EL (cell line): ENCODE measurements around the gene RNF169.
A peak's percentile ranks its signal among the peaks of the same experiment; 100 is the strongest.
"Not testable (repeated sequence)": the region's sequence is repeated elsewhere in the genome, so short reads cannot be mapped to it uniquely, and the experiment has no call there.

ENCODE experiments used
- DNase-seq: peaks from one replicate; pipeline ENCODE4 v3.0.0-alpha.2; 2016

Gene RNF169

GRCh38 chr11:74771139-74771538, 22.5 kb downstream of the RNF169 start:
- no peak for DNase-seq

- peak; percentile 57 for DNase-seq
Observed at GRCh38 chr11:74773476-74773875, 24.8 kb downstream of the RNF169 start.

DNA sequence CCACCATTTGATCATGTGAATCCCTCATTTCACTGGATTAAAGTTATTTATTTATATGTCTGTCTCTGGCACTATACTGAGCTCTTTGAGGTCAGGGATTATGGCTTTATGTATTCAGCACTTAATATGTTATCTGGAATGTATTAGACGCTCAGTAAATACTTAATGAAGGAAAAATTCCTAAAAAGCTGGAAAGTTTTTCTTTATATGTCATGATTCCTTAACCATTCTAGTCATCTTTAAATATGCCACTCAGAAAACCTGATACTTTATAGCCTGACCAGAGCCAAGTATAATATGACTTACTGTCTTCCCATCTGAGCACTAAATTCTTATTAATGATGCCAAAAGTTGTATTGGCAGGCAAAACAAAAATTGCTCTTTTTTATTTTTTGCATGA, 27.1 kb downstream of the RNF169 start:
- peak; percentile 11 for DNase-seq

GRCh38 chr11:74776546-74776945, 27.9 kb downstream of the RNF169 start:
- no peak for DNase-seq

GRCh38 chr11:74777038-74777437, 28.4 kb downstream of the RNF169 start:
- DNase-seq = no peak

DNA sequence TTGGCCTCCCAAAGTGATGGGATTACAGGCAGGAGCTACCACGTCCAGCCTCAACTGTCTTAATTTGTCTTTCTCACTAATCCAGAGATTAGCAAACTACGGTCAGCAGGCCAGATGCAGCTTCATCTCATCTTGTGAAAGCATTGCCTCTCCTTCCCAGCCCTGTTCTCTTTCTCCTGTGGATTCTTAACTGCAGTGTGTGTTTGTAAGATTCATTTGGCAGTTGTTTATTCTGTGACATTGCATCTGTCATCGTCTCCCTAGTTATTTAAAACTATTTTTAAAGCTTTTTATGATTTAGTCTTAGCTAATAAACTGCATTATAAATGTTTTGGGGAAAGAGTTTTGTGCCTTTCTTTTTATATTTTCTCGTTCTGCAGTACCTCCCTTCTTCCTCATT, 29.2 kb downstream of the RNF169 start:
- no peak for DNase-seq

- DNase-seq = no peak
Observed at GRCh38 chr11:74778581-74778980, 29.9 kb downstream of the RNF169 start.

- DNase-seq = no peak
Observed at GRCh38 chr11:74780248-74781005, 31.8 kb downstream of the RNF169 start.

GRCh38 chr11:74783241-74783871, 34.7 kb downstream of the RNF169 start:
- peak; percentile 83 for DNase-seq

DNA sequence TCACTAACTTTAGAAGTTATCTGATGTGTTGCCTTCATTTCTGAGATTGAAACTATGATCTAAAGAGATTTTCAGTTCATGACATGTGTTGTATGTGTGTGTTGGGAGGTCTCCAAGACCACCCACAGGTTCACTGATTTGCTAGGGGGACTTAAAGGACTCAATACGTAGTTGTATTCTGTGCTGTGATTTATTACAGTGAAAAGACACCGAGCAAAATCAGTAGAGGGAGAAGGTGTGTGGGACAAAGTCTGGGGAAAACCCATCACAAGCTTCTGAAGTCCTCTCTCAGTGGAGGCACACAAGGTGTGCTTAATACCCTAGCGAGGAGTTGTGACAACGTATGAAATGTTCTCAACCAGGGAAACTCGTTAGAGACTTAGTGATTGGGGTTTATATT, 35.6 kb downstream of the RNF169 start:
- no peak for DNase-seq

GRCh38 chr11:74784726-74785125, 36.1 kb downstream of the RNF169 start:
- no peak for DNase-seq

GRCh38 chr11:74786574-74786973, 37.9 kb downstream of the RNF169 start:
- no peak for DNase-seq

- DNase-seq = no peak
Observed at GRCh38 chr11:74791333-74792100, 42.9 kb downstream of the RNF169 start.

DNA sequence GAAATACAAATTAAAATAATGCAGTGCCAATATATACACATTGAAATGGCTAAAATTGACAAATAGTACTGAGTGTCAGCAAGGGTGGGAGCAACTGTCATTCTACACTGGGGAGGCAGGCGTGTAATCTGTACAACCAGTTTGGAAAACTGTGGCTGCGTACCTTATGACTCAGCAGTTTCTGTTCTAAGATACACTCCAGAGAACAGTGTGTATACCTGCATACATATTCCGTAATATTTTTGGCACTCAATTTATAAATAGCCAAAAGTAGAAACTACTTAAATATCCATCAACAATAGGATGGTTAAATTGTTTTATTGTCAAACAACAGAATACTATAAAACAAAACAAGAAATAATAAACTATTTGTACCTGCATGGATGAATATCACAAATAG, 57.6 kb downstream of the RNF169 start:
- DNase-seq = no peak

DNA sequence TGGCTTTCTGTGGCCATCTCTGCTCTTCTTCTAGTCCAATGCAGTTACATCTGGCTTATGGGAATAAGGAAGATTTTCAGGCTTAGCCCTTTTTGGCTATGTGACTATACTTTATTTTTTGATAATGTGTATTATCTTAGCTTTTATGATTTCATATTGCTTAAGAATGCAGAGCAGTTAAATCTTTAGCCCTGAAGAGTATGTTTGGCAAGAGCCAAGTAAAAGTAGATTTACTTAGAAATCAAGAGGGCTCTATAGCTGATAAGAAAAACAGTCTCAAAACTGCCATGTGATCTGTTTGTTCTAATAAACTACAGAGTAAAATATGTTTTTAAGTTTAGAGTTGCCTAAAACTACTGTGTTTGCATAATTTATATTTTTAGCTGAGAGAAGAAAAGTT, 61.2 kb downstream of the RNF169 start:
- no peak for DNase-seq

- no peak for DNase-seq
Observed at GRCh38 chr11:74815966-74816365, 67.3 kb downstream of the RNF169 start.

DNA sequence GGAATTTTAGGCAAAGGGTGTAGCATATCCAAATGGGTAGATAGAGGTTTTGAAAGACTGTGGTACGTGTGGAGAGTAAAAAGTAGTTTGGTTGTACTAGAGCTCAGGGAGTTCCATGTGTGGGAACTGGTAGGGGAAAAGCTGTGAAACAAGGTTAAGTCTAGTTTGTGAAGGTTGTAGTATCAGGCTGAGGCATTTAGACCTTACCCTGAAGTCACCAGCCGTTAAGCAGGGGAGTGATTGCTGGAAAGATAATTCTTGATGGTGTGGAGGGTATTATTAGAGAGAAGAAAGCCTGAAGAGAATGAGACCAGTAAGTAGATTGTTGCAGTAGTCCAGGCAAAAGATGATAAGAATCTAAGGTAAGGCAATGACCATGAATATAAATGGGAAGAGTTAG, 68.0 kb downstream of the RNF169 start:
- no peak for DNase-seq

DNA sequence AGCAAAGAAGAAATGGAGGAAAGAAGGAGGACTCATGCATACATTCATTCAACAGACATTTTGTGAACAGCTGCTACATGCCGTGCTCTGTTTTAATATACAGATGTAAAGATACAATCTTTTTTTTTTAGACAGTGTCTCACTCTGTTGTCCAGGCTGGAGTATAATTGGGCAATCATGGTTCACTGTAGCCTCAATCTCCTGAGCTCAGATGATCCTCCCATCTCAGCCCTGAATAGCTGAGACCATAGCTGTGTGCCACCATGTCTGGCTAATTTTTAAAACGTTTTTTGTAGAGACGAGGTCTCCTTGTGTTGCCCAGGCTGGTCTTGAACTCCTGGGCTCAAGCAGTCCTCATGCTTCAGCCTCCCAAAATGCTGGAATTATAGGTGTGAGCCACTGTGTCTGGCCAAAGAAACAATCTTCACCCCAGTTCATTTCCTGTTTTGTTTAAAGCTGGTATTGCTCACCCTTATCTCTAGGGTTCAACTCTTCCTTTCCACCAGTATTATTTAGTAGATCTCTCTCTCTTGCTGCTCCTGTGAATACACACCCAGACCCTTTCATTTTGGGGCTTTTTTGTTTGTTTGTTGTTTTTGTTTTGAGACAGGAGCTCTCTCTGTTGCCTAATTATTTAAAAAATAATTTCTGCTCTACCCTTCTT, 69.8 kb downstream of the RNF169 start:
- DNase-seq = no peak

GRCh38 chr11:74819400-74819799, 70.8 kb downstream of the RNF169 start:
- peak; percentile 62 for DNase-seq

GRCh38 chr11:74820763-74821162, 72.1 kb downstream of the RNF169 start:
- DNase-seq = peak; percentile 94

DNA sequence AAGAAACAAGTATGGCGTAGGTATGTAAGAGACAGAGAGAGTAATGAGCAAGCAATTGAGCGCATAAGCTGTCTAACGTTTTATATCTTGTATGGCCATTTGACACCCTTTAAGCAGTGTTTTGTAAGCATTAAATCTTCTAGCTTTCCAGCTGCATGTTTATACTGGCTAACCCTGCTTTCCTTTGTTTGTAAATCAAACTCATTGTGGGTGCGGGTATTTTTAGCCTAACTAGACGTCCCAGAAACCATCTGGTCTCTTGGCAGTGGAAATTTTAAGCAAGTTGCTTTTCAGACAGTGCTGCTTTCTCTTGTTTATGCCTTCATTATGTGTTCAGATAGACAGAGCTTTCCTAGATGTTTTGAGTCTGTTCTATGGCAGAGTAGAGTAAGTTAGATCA, 73.5 kb downstream of the RNF169 start:
- DNase-seq = no peak

DNA sequence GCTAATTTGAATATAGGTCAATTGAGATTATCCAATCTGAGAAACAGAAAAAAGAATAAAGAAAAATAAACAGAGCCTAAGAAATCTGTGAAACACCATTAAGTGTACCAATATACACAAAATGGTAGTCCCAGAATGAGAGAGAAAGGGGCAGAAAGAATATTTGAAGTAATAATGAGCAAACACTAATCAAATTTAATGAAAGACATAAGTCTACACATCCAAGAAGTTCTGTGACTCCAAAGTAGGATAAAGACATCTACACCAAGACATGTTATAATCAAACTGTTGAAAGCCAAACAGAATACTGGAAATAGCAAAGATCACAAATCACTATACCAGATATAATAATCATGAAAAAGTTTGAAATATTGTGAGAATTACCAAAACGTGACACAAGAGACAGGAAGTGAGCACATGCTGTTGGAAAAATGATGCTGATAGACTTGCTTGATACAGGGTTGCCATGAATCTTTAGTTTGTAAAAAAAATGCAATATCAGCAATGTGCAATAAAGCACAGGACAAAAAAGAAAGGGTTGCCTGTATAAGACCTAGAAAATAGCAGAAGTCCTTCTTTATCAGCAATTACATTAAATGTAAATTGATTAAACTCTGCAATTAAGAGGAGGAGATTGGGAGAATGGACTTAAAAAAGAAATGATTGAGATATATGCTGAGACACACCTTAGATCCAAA, 75.8 kb downstream of the RNF169 start:
- no peak for DNase-seq

- DNase-seq = not testable (repeated sequence)
Observed at GRCh38 chr11:74825596-74825995, 76.9 kb downstream of the RNF169 start.
